RPMI8226 (cell line): ENCODE data around the gene LKAAEAR1.
"Not testable (repeated sequence)": the region's sequence is repeated elsewhere in the genome, so short reads cannot be mapped to it uniquely, and the experiment has no call there.

Source experiments
- DNase-seq: peaks from one replicate; pipeline ENCODE4 v3.0.0-alpha.2; 2015

Gene LKAAEAR1, protein sequence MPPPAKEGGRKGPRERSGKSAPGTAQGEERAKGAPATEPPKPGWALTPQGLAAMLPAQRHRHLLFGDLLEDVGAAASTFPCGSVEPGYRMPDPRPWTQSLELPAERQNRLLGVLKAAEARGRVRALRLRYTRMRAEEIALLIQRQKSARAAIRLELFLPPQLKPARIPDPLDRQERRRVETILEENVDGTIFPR

DNA sequence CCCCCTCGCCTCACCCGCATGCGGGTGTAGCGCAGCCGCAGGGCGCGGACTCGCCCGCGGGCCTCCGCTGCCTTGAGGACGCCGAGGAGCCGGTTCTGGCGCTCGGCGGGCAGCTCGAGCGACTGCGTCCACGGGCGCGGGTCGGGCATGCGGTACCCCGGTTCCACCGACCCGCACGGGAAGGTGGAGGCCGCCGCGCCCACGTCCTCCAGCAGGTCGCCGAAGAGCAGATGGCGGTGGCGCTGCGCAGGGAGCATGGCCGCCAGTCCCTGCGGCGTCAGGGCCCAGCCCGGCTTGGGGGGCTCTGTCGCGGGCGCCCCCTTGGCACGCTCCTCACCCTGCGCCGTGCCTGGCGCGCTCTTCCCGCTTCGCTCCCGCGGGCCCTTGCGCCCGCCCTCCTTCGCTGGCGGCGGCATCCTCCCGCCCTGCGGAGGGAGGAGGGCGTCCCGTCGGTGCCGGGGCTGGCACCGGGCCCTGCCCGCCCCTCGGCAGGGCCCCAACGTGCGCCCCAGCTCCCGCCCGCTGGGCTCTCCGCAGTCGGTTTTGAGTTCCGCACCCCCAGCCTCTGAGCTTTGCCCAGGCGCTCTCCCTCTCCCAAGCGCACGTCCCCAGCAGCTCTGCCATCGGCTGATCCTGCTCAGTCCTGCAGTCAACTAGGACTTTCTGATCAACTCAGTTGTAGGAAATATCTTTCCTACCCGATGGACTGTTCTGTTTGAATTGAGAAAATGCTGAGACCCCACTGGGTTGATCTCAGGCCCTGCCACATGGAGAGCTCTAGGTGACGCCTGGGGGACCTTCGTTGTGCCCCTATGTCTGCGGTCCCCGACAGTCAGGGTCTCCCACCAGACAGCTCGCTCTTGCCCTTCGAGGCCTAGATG is at the start of gene LKAAEAR1:
TSS of gene LKAAEAR1 (minus strand) at position 595 of the 881 bp plus-strand sequence. CDS start at position 416, 179 bp downstream.
- DNase-seq = no peak

DNA sequence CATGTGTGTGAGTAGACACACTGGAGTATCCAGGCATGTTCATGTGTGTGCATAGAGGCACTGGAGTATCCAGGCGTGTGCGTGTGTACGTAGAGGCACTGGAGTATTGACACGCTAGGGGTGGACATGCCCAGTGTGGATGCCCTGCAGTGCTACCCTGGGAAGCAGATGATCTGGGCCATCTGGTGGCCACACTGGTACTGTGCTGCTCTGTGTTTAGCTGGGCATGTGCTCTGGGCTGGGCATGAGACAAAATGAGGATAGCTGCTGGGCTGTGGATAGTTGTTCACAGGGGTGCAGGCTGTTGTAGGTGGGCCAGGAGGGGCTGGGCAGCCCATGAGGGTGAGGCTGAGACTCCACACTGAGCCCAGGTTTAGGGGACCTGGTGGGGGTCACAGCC is 47.2 kb upstream of the LKAAEAR1 start:
- peak; percentile 57 for DNase-seq

DNA sequence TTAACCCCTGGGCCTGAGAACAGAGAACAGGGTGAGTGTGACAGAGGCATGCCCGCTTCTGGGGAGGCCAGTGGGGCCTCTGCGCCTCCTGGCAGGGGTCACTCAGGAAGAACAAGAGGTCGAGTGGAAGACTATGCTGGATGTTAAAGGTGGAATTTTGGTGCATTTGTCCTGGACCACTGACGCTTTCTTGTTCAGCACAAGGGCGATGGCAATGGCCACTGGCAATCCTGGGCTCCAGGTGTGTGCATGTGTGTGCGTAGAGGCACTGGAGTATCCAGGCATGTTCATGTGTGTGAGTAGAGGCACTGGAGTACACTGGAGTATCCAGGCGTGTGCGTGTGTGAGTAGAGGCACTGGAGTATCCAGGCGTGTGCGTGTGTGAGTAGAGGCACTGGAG is 46.7 kb upstream of the LKAAEAR1 start:
- DNase-seq = no peak

DNA sequence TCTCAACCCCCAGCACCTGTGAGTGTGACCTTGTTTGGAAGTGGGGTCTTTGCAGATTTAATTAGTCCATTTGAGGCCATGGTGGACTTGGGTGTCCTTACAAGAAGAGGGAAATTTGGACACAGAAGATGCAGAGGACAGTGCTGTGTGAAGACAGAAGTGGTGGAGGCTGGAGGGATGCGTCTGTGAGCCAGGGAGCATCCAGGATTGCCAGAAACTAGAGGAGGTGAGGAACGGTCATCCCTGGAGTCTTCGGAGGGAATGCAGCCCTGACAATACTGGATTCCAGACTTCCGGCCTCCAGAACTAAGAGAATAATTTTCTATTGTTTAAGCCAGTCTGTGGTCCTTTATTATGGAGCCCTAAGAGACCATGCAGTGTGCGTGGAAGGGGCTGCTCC is 46.1 kb upstream of the LKAAEAR1 start:
- no peak for DNase-seq

DNA sequence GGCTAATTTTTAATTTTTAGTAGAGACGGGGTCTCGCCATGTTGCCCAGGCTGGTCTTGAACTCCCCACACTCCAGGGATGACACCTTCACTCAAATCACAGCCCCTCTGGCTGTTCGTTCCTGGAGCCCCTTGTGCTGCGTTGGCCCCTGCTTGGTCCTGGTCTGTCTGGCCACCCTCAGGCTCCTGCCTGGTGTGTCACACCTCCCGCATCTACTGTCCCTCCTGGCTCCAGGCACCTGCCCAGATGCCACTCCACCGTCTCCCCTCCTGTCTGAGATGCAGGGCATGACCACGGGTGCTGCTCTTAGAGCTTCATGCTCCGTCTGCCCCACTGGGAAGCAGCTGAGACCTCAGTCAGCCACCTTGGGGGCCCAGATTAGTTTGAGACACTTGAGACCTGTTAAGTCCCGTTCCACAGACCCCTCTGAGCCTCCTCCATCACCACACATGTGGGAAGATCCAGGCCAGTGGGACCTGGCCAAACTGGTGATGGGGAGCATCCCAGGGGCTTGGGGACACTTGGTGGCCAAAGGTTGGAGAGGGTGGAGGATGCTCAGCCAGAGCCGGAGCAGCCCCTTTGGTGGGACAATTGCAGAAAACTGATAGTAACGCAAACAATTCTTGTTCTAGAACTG is 45.1 kb upstream of the LKAAEAR1 start:
- DNase-seq = no peak

DNA sequence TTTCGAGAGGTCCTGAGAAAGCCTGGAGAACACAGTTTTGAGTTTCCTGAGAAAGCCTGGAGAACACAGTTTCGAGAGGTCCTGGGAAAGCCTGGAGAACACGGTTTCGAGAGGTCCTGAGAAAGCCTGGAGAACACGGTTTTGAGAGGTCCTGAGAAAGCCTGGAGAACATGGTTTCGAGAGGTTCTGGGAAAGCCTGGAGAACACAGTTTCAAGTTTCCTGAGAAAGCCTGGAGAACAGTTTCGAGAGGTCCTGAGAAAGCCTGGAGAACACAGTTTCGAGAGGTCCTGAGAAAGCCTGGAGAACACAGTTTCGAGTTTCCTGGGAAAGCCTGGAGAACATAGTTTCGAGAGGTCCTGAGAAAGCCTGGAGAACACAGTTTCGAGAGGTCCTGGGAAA is 39.3 kb upstream of the LKAAEAR1 start:
- DNase-seq = not testable (repeated sequence)

DNA sequence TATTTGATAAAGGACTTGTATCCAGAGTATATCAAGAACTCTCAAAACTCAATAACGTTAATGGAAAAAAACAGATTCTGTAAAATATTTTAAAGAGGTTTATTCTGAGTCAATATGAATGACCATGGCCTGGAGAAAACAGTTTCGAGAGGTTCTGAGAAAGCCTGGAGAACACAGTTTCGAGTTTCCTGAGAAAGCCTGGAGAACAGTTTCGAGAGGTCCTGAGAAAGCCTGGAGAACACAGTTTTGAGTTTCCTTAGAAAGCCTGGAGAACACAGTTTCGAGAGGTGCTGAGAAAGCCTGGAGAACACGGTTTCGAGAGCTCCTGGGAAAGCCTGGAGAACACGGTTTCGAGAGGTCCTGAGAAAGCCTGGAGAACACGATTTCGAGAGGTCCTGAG is 38.7 kb upstream of the LKAAEAR1 start:
- not testable (repeated sequence) for DNase-seq

DNA sequence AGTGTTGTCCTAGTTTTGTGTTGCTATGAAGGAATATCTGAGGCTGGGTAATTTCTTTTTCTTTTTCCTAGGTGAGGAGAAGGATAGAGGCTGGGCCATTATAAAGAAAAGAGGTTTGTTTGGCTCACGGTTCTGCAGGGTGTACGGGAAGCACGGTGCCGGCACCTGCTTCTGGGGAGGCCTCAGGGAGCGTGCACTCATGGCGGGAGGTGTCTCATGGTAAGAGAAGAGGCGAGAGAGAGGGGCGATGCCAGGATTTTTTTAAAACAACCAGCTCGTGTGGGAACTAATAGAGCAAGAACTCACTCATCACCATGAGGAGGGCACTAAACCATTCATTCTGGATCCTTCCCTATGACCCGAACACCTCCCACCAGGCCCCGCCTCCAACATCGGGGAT is 37.4 kb upstream of the LKAAEAR1 start:
- no peak for DNase-seq

DNA sequence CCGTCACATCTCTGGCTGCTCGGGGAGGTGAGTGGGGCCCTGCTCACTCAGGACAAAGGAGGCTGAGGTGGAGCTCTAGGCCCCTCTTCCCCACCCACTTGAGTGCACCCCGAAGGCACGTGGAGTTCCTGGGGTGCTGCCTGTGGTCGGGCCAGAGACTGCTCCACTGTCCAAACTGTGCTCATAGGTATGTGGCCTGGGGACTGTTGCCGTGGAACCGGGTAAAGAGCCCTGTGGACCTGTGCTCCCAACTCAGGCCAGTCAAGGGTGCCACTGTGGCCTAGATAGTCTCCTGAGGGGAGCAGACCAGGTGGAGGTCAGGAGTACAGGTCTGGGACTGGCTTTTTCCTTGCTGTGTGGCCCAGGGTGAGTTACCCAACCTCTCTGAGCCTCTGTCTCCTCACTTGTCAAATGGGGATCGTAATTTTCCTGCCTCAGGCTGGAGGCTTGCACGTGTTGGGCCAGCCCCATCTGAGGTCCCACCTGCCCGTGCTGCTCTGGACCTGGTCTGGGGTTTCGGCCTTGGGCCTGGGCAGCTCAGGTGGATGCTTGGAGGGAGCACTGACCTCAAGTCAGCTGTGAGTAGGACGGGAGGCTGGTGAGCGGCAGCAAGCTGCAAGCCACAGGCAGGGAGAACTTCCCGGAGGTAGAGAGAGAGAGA is 35.6 kb upstream of the LKAAEAR1 start:
- DNase-seq = no peak

DNA sequence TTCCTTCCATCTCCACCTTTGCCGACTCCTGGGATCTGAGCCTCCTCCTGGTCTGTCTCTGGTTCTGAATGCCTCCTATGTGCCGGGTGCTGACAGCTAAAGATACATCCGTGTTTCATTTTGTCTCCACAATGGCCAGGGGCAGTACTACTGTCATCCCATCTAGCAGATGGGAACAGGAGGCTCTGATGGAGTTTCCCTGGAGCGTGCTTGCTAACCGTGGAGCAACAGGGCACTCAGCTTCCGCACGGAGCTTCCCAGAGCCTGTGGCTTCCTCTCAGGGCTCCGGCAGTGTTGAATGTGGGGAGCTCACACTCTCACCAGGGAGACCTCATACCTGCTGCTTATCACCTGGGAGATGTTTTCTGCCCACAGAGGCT is 35.1 kb upstream of the LKAAEAR1 start:
- no peak for DNase-seq

DNA sequence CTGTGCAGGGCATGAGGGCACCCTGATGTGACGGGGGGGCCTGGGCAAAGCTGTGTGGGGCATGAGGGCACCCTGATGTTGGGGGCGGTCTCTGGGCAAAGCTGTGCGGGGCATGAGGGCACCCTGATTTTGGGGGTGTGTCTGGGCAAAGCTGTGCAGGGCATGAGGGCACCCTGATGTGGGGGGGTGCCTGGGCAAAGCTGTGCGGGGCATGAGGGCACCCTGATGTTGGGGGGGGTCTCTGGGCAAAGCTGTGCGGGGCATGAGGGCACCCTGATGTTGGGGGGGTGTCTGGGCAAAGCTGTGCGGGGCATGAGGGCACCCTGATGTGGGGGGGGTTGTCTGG is 33.2 kb upstream of the LKAAEAR1 start:
- DNase-seq = not testable (repeated sequence)

DNA sequence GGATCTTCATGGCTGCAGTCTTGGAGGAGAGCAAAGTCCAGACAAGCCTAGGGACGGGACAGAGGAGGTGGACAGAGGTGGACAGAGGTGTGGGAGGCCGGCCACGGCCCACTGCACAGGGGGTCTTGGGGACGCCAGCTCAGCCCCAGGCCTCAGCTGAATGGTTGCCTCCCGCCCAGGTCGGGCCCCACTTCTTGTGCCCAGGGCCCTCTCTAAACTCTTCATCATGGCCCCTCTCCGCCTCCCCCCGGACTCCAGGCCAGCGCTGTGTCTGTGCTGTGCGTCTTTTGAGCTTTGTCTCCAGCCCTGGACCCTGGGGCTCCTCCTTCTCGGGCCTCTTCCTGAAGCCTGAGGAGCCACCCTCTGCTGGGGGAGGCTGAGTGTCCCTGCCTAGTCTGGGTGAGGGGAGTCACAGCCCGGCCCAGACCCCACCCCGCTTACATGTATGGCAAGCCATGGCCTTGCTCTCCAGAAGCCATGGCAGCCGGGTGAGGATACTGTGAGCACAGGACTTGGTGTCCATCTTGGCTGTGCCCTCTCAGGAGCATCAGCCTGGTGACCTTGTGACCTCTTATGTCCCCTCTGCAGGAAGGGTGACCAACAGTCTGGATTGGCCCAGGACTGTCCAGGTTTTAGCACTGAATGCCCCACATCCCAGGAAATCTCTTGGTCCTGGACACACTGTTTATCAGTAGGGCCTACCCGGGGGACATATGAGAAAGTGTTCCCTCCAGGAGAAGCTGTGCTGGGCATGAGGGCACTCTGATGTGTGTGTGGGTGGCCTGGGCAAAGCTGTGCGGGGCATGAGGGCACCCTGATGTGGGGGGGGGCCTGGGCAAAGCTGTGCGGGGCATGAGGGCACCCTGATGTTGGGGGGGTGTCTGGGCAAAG is 32.6 kb upstream of the LKAAEAR1 start:
- DNase-seq = no peak

DNA sequence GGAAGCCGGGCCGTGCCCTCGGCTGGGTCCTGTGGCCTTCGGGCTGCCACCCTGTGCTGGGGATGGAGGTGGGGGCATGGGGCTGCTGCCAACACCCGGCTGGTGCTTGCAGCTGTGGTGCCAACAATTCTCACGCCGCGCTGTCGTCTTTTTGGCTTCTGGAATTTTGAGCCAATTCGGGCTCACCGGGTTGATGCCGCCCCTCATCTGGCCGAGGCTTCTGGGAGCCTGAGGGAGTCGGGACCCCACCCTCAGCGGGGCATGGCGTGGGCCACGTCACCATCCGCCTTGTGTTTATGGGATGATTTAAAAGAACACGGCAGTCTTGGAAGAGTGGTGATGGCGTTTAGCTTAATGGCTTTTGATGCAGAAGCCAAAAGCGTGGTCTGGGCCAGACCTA is 31.8 kb upstream of the LKAAEAR1 start:
- DNase-seq = no peak

DNA sequence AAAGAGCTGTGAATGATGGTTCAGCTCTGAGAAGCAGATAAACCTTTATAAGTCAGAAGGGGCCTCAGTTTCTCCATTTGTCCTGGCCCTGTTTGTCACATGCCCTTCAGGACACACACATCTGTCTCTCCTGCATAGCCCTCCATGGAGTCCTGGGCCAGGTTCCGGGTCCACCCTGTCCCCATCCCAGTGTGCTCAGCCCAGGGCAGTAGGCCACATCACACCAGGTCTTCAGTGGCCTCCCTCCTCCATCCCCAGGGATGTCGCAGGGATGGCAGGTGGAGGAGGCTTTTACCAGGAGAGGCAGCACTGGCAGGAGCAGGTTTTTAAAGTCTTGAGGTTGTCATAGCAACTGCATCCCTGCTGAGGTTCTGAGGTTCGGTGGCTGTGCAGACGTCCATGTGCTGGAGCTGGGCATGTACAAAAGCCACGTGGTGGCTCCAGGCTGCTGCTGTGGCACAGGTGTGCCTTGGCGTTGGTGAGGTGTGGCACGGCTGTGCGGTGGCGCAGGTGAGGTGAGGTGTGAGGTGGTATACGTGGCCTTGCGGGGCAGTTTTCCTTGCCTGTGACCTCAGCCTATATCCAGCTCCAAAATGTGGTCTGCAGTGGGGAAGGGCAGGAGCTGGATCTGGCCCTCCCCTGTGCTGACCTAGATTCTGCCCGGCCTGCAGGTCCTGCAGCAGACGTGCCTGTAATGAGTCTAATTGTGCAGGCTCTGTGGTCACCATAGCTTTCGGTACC is 31.1 kb upstream of the LKAAEAR1 start:
- no peak for DNase-seq

DNA sequence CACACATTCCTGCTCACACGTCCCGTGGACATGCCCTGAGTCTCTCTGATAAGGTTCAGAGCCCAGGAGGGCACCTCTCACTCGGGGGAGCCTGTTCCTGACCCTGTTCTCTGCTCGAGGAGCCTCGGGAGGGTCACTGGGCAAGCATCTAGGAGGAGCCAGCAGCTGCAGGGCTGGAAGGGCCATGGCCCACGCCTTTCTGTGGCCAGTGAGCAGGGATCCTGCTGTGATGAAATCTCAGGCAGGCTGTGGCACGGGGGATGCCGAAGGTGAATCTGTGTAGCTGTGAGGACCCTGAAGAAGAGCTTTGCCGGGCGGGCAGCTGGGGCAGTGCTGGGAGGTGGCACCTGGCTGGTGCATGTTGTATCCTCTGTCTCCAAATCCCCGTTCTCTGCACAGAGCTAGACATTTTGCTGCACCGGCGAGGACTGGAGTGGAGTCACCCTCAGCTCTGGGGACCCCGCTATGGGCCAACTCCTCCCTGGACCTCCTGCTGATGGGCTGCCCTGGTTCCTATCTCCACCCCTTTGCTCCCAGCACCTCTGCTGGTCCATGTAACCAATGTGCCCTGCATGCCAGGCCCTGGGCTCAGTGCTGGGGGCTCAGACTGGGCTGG is 30.3 kb upstream of the LKAAEAR1 start:
- no peak for DNase-seq

DNA sequence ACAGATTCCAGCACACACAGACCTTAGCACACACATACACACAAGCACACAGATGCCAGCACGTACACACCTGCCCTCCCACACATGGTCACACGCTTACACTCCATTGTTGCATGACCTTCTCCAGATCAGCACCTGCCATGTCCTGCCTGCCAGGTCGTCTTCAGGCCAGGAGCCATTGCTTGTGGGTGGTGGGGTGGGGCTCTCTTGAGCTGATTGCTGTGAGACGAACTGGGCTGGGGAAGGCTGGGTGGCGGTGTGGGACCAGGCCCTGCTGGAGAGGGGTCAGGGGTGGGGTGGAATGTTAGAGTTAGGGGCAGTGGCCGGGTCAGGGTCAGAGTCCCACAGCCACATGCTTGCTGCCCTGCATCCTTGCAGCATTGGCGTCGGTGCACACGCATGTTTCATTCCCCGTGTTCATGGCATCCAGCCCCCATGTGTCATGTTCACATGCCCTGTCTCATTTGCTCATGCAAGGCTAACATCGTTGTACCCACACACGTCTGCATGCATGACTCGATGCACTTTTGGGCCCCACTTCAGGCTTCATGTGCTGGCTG is 29.7 kb upstream of the LKAAEAR1 start:
- no peak for DNase-seq

DNA sequence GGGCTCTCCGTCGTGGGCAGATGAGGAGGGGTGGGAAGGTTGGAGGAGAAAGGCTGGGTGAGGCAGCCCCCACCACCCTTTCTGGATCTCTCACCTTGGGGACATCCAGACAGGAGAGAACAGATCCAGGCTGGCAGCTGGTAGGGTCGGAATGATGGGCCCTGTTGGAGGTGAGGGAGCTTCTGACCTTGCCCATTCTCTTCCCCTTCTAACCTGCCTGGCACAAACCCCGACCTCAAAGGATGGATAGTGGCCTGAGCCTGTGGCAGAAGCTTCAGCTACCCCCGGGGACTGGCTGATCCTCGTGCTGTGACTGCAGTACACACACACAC is 29.2 kb upstream of the LKAAEAR1 start:
- no peak for DNase-seq

DNA sequence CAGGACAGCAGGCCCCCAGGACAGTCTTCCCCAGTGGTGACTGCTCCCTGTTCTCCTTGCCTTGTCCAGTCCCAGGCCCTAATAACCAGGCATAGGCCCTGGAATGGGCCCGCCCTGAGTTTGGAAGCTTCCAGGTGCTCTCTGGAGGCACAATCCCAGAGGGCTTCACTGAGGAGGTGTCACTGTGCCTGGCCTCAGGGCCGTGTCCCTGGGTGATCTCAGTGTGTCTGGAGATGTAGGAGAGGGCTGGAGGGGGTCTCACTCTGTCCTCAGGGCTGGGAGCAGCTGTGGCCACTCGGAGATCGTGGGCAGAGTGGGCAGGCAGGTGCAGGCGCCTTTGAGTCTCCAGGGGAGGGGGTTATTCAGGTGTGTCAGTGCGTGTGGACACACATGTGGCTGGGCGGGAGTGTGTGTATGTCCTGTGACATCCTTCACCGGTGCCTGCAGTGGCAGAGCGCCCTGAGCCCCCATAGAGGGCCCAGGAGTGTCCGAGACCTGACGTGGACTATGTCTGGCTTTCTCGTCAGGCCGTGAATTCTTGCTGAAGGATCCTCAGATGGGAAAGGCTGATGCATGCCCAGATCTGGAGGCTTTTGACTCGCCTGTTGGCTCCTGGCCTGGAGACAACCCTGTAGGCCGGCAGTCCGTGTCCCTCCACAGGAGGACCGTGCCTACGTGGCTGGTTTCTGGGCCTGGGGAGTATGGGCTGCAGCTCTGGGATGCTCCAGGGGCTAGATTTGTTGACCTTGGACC is 28.7 kb upstream of the LKAAEAR1 start:
- DNase-seq = no peak

DNA sequence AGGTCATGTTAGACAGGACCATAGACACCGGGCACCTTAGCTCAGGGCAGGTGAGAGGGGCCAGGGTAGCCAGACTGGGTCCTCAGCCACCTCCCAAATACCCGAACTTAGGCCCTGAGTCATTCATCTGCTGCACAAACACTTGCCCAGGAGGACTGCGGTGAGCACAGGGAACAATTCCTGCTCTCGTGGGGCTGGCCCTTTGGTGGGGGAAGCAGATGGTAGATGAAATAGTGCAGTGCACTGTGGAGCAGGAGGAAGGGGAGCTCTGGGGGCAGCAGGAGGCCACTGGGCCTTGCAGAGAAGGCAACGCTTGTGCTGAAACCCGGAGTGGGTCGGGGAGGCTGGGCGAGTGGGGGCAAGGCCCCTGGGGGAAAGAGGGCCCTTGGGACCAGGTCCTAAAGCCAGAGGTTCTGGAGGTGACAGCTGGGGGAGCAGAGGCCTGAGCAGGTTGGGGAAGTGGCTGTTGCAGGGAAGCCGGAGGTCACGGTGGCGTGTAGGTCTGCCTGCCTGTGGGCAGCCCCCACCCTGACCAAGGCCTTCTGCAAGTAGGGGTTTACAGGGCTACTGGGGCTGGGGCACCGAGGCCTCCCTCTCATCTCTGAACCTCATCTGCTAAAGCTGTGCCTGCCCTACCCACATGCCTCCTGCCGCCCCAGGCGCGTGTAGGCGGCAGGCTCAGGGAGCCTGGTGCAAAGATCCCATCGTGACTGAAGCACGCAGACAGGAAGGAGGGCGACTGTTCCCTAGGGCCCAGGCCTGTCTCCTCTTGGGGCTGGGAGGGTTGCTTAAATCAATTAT is 27.8 kb upstream of the LKAAEAR1 start:
- DNase-seq = no peak
